Hypothalamus (tissue), 51 donors: ENCODE data around the gene UPB1.
"Not testable (repeated sequence)": the region's sequence is repeated elsewhere in the genome, so short reads cannot be mapped to it uniquely, and the experiment has no call there.

Experiments
- DNase-seq, 51 donors: peaks; one replicate each; lab custom pipeline; 2025; lab: John Stamatoyannopoulos, UW

Gene UPB1

GRCh38 chr22:24474649-24475255 lies 20.4 kb upstream of the UPB1 start:
- DNase-seq, result no peak

- no peak for DNase-seq
Measured at GRCh38 chr22:24481641-24482040, 13.5 kb upstream of the UPB1 start.

GRCh38 chr22:24482575-24482974 lies 12.6 kb upstream of the UPB1 start:
- no peak for DNase-seq

- DNase-seq, result no peak
Measured at GRCh38 chr22:24482998-24483397, 12.1 kb upstream of the UPB1 start.

- no peak for DNase-seq
Measured at GRCh38 chr22:24483976-24484545, 11.1 kb upstream of the UPB1 start.

GRCh38 chr22:24485170-24485569 lies 10.0 kb upstream of the UPB1 start:
- DNase-seq, result no peak

- no peak for DNase-seq
Measured at GRCh38 chr22:24485608-24486007, 9.5 kb upstream of the UPB1 start.

- no peak for DNase-seq
Measured at GRCh38 chr22:24486501-24486921, 8.6 kb upstream of the UPB1 start.

- no peak for DNase-seq
Measured at GRCh38 chr22:24489011-24489410, 6.1 kb upstream of the UPB1 start.

- DNase-seq, result not testable (repeated sequence)
Measured at GRCh38 chr22:24489434-24489833, 5.7 kb upstream of the UPB1 start.

GRCh38 chr22:24492391-24492790 lies 2.7 kb upstream of the UPB1 start:
- DNase-seq, result no peak

- DNase-seq, result no peak
Measured at GRCh38 chr22:24494167-24494527, 985 bp upstream of the UPB1 start.

- DNase-seq, result no peak
Measured at GRCh38 chr22:24495365-24495675, 188 bp downstream of the UPB1 start.

- no peak for DNase-seq
Measured at GRCh38 chr22:24496234-24496633, 1.1 kb downstream of the UPB1 start.

GRCh38 chr22:24496661-24497060 lies 1.5 kb downstream of the UPB1 start:
- no peak for DNase-seq

GRCh38 chr22:24497841-24498258 lies 2.7 kb downstream of the UPB1 start:
- no peak for DNase-seq

- DNase-seq, result no peak
Measured at GRCh38 chr22:24498824-24499223, 3.7 kb downstream of the UPB1 start.

- DNase-seq, result no peak
Measured at GRCh38 chr22:24499706-24500276, 4.7 kb downstream of the UPB1 start.

- DNase-seq, result no peak
Measured at GRCh38 chr22:24500277-24500820, 5.2 kb downstream of the UPB1 start.

GRCh38 chr22:24501301-24502005 lies 6.3 kb downstream of the UPB1 start:
- DNase-seq, result no peak

- no peak for DNase-seq
Measured at GRCh38 chr22:24502034-24502433, 6.9 kb downstream of the UPB1 start.

- DNase-seq, result no peak
Measured at GRCh38 chr22:24502541-24502940, 7.4 kb downstream of the UPB1 start.
